ENCODE measurements around the gene KANTR. TPM values are rescaled to one million over a fixed set of nuclear protein-coding genes. Genes with fewer than 3 reads are reported as not detected.

The KANTR gene
- polyA plus RNA-seq, 1 donor from 2014 or later, result 37.5 TPM

DNA sequence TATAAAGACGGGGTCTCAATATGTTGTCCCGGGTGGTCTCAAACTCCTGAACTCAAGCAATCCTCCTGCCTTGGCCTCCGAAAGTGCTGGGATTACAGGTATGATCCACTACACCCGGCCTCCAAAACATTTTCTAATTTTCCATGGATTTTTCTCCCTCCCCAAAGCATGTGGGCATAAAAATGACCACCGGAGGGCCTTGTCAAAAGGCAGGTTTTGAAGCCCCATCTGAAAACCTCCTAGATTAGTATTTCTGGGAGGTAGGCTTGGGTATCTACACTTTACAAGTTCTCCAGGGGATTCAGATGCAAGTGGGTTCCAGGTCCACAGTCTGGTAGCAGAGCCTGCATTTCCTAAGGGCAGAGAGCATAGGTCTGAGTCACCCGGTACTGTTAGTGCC, 46.7 kb upstream of the KANTR start:
- H3K4me3 ChIP-seq (ENCODE audit: low read length), result no peak overlapping the region

DNA sequence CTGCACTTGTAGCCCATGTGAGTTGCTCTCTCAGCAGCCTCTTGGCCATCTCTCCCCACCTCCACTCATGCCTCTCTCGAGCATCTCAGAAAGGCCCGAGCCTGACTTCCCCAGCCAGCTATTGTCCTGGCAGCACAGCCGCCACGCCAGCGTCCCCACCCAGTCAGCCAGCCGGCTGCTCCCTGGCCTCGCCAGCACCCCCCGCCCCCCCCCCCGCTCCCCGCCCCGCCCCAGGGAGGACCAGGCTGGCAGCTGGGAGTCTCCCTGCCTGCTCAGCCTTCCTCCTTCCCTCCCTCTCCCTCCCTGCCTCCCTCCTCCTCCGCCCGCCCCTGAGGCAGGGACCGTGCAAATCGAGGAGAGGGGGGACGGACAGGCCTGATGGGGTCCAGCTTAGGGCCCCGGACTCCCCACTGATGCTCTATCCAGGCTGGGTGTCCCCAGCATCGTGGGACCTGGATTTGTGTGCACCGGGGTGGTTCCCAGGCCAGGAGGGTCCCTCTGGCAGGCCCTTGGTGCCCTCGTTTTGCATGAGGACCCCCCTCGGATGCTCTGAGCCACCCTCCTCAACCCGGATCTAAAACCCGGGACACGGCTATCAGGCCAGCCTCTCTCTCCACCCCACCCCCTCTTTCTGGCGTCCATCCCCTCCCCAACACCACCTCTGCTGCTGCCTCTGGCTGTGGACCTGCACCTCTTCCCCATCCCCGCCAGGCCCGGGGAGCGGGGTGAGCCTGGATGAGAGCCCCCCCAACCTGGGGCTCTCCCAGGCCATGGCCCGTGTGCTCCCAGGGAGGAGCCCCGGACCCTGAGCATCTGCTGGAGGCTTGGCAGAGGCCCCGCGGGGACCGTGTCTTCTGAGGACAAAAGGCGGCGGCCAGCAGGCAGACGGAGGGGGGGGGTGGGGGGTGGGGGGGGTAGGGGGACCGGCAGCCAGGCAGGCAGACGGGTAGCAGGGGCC, 45.5 kb upstream of the KANTR start, which contains the start of gene GPR173:
GPR173 (plus strand) TSS at position 621 of the 958 bp plus-strand sequence. CDS start 27,833 bp downstream, outside the sequence.
- TF ChIP-seq EZH2 (IDR thresholded peaks at IDR 0.05; ENCODE audit: borderline replicate concordance, insufficient read depth, low read length, poor library complexity, severe bottlenecking) (no peak), EP300 (conservative IDR thresholded peaks at IDR 0.05; ENCODE audit: poor library complexity, severe bottlenecking) (peak; percentile 20), SMC3 (conservative IDR thresholded peaks at IDR 0.05; ENCODE audit: poor library complexity) (no peak), POLR2AphosphoS5 (IDR thresholded peaks at IDR 0.05) (peak; percentile 63), TAF1 (IDR thresholded peaks at IDR 0.05; ENCODE audit: low read depth) (no peak)
- TF ChIP-seq, protein P1, sequence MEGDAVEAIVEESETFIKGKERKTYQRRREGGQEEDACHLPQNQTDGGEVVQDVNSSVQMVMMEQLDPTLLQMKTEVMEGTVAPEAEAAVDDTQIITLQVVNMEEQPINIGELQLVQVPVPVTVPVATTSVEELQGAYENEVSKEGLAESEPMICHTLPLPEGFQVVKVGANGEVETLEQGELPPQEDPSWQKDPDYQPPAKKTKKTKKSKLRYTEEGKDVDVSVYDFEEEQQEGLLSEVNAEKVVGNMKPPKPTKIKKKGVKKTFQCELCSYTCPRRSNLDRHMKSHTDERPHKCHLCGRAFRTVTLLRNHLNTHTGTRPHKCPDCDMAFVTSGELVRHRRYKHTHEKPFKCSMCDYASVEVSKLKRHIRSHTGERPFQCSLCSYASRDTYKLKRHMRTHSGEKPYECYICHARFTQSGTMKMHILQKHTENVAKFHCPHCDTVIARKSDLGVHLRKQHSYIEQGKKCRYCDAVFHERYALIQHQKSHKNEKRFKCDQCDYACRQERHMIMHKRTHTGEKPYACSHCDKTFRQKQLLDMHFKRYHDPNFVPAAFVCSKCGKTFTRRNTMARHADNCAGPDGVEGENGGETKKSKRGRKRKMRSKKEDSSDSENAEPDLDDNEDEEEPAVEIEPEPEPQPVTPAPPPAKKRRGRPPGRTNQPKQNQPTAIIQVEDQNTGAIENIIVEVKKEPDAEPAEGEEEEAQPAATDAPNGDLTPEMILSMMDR (IDR thresholded peaks at IDR 0.05; ENCODE audit: poor library complexity, severe bottlenecking), result no peak

More for the DNA sequence above, 46.7 kb upstream of the KANTR start:
- Histone ChIP-seq H4K20me1 (ENCODE audit: insufficient read depth) (no peaks in the 10 kb centered on the region), H3K27me3 (ENCODE audit: insufficient read depth, low read depth, low read length) (no peaks in the 10 kb centered on the region), H3K9me2 (ENCODE audit: insufficient read depth, low read length) (no peaks in the 10 kb centered on the region), H3K79me2 (replicated peaks; ENCODE audit: insufficient read depth, low read length) (peaks cover 32% of the 10 kb centered on the region), H3K9ac (ENCODE audit: low read length) (peak overlapping the region; percentile 64), H3F3A (ENCODE audit: insufficient read depth, low read length, poor library complexity, severe bottlenecking) (no peaks in the 10 kb centered on the region), H3K27ac (ENCODE audit: low read length) (no peak overlapping the region), H3K4me2 (ENCODE audit: low read length) (no peak overlapping the region), H3K36me3 (ENCODE audit: insufficient read depth, low read length) (no peaks in the 10 kb centered on the region), H3K9me3 (ENCODE audit: low read length) (no peaks in the 10 kb centered on the region), H2AFZ (ENCODE audit: low read depth, low read length) (no peak overlapping the region)
- TF ChIP-seq MXI1 (conservative IDR thresholded peaks at IDR 0.05; ENCODE audit: poor library complexity, severe bottlenecking) (no peak), RAD21 (conservative IDR thresholded peaks at IDR 0.05) (no peak), EP300 (conservative IDR thresholded peaks at IDR 0.05; ENCODE audit: poor library complexity, severe bottlenecking) (no peak), EZH2 (IDR thresholded peaks at IDR 0.05; ENCODE audit: borderline replicate concordance, insufficient read depth, low read length, poor library complexity, severe bottlenecking) (no peak)
- TF ChIP-seq, protein P1 (IDR thresholded peaks at IDR 0.05; ENCODE audit: poor library complexity, severe bottlenecking), result peak; percentile 14
- TF ChIP-seq, protein P2, sequence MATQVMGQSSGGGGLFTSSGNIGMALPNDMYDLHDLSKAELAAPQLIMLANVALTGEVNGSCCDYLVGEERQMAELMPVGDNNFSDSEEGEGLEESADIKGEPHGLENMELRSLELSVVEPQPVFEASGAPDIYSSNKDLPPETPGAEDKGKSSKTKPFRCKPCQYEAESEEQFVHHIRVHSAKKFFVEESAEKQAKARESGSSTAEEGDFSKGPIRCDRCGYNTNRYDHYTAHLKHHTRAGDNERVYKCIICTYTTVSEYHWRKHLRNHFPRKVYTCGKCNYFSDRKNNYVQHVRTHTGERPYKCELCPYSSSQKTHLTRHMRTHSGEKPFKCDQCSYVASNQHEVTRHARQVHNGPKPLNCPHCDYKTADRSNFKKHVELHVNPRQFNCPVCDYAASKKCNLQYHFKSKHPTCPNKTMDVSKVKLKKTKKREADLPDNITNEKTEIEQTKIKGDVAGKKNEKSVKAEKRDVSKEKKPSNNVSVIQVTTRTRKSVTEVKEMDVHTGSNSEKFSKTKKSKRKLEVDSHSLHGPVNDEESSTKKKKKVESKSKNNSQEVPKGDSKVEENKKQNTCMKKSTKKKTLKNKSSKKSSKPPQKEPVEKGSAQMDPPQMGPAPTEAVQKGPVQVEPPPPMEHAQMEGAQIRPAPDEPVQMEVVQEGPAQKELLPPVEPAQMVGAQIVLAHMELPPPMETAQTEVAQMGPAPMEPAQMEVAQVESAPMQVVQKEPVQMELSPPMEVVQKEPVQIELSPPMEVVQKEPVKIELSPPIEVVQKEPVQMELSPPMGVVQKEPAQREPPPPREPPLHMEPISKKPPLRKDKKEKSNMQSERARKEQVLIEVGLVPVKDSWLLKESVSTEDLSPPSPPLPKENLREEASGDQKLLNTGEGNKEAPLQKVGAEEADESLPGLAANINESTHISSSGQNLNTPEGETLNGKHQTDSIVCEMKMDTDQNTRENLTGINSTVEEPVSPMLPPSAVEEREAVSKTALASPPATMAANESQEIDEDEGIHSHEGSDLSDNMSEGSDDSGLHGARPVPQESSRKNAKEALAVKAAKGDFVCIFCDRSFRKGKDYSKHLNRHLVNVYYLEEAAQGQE (IDR thresholded peaks at IDR 0.05; ENCODE audit: borderline replicate concordance), result no peak

More for the DNA sequence above, 45.5 kb upstream of the KANTR start, which contains the start of gene GPR173:
- no peaks in the 10 kb centered on the region for H3K36me3 ChIP-seq (ENCODE audit: insufficient read depth, low read length)
- no peaks in the 10 kb centered on the region for H4K20me1 ChIP-seq (ENCODE audit: insufficient read depth)
- H3K27ac ChIP-seq (ENCODE audit: low read length), result peak within 1 kb of the TSS; percentile 85
- H3K79me2 ChIP-seq (replicated peaks; ENCODE audit: insufficient read depth, low read length), result peaks cover 44% of the 10 kb centered on the region
- no peaks in the 10 kb centered on the region for H3K9me2 ChIP-seq (ENCODE audit: insufficient read depth, low read length)
- no peaks in the 10 kb centered on the region for H3F3A ChIP-seq (ENCODE audit: insufficient read depth, low read length, poor library complexity, severe bottlenecking)
- H3K9me3 ChIP-seq (ENCODE audit: low read length), result no peaks in the 10 kb centered on the region
- no peaks in the 10 kb centered on the region for H3K27me3 ChIP-seq (ENCODE audit: insufficient read depth, low read depth, low read length)
- H3K4me3 ChIP-seq (ENCODE audit: low read length), result peak within 1 kb of the TSS; percentile 79
- peak within 1 kb of the TSS; percentile 44 for H3K4me2 ChIP-seq (ENCODE audit: low read length)
- H3K9ac ChIP-seq (ENCODE audit: low read length), result peak within 1 kb of the TSS; percentile 83
- H2AFZ ChIP-seq (ENCODE audit: low read depth, low read length), result peak within 1 kb of the TSS; percentile 40
